WTC11 (cell line): ENCODE data around the gene SNX7. TPM values are rescaled to one million over a fixed set of nuclear protein-coding genes. Genes with fewer than 3 reads are reported as not detected.

Experiments used
- ATAC-seq: fragments of 200-7000 bp; cut with Tn5 transposase; 2 replicates; pipeline ENCODE4 v1.10.0; 2021; ENCODE audit warnings: mild to moderate bottlenecking, moderate library complexity
- CTCF ChIA-PET: fragments of 300-600 bp; sonication (Branson Sonifier 250); formaldehyde crosslinking; loops from one replicate; lab custom pipeline; 2021; ENCODE audit warnings: antibody characterized with exemption; lab: Charles Lee
- POLR2A ChIA-PET: fragments of 350-600 bp; sonication (Branson Sonifier 250); formaldehyde crosslinking; loops from one replicate; lab custom pipeline; 2021; ENCODE audit warnings: antibody characterized with exemption; lab: Charles Lee
- DNase-seq: peaks from one replicate; pipeline ENCODE4 v3.0.0; 2021; ENCODE audit warnings: low spot score
- H3K27ac Mint-ChIP-seq: 2 replicates; pipeline ENCODE4 v1.8.0; 2021; ENCODE audit warnings: mixed read lengths
- H3K27me3 Mint-ChIP-seq: 2 replicates; pipeline ENCODE4 v1.8.0; 2021; ENCODE audit warnings: low read depth, mild to moderate bottlenecking, moderate library complexity, mixed read lengths
- H3K36me3 Mint-ChIP-seq: 2 replicates; pipeline ENCODE4 v1.8.0; 2021; ENCODE audit warnings: mixed read lengths
- H3K4me1 Mint-ChIP-seq: 2 replicates; pipeline ENCODE4 v1.8.0; 2022; ENCODE audit warnings: mixed read lengths
- H3K4me3 Mint-ChIP-seq: 2 replicates; pipeline ENCODE4 v1.8.0; 2021; ENCODE audit warnings: mild to moderate bottlenecking, moderate library complexity, mixed read lengths
- H3K9me3 Mint-ChIP-seq: 2 replicates; pipeline ENCODE4 v1.8.0; 2021; ENCODE audit warnings: mixed read lengths
- CBFB ChIP-seq: sonication (generic); formaldehyde crosslinking; IDR thresholded peaks from 2 replicates; pipeline ENCODE4 v1.8.1; 2022; ENCODE audit warnings: mild to moderate bottlenecking, low read depth, missing genetic modification reagents
- ESRRA ChIP-seq: sonication (generic); formaldehyde crosslinking; IDR thresholded peaks from 2 replicates; pipeline ENCODE4 v1.8.1; 2022; ENCODE audit warnings: mild to moderate bottlenecking, missing genetic modification reagents, borderline replicate concordance
- FOXP1 ChIP-seq: sonication (generic); formaldehyde crosslinking; IDR thresholded peaks from 2 replicates; pipeline ENCODE4 v1.8.0; 2022; ENCODE audit warnings: missing genetic modification reagents, mild to moderate bottlenecking, moderate library complexity, borderline replicate concordance
- GRHL2 ChIP-seq: fragments of 250-450 bp; sonication (Bioruptor Pico); IDR thresholded peaks from 2 replicates; pipeline ENCODE4 v1.8.0; 2022; ENCODE audit warnings: mild to moderate bottlenecking, moderate library complexity; ENCODE audit not compliant: insufficient replicate concordance, severe bottlenecking
- GTF2I ChIP-seq: fragments of 250-450 bp; sonication (Bioruptor Pico); conservative IDR thresholded peaks from 2 replicates; pipeline ENCODE4 v1.4.0; 2021; ENCODE audit warnings: mild to moderate bottlenecking
- JAZF1 ChIP-seq: fragments of 250-450 bp; sonication (Bioruptor Pico); IDR thresholded peaks from 2 replicates; pipeline ENCODE4 v1.9.0; 2021; ENCODE audit warnings: moderate library complexity, mild to moderate bottlenecking, inconsistent platforms
- MYBL2 ChIP-seq: sonication (generic); formaldehyde crosslinking; IDR thresholded peaks from 2 replicates; pipeline ENCODE4 v1.8.1; 2023; ENCODE audit warnings: mild to moderate bottlenecking, moderate library complexity, missing genetic modification reagents
- NFATC4 ChIP-seq: fragments of 250-450 bp; sonication (Bioruptor Pico); IDR thresholded peaks from 2 replicates; pipeline ENCODE4 v1.9.0; 2021; ENCODE audit warnings: mild to moderate bottlenecking
- PRRX2 ChIP-seq: fragments of 250-450 bp; sonication (Bioruptor Pico); IDR thresholded peaks from 2 replicates; pipeline ENCODE4 v1.8.0; 2021; ENCODE audit warnings: mild to moderate bottlenecking
- SOX15 ChIP-seq: fragments of 250-450 bp; sonication (Bioruptor Pico); IDR thresholded peaks from 2 replicates; pipeline ENCODE4 v1.9.0; 2021; ENCODE audit warnings: mild to moderate bottlenecking
- TEAD1 ChIP-seq: sonication (generic); formaldehyde crosslinking; IDR thresholded peaks from 2 replicates; pipeline ENCODE4 v1.8.0; 2022; ENCODE audit warnings: mild to moderate bottlenecking, missing genetic modification reagents
- ZNF138 ChIP-seq: sonication (generic); formaldehyde crosslinking; conservative IDR thresholded peaks from 2 replicates; pipeline ENCODE4 v1.8.1; 2022; ENCODE audit warnings: mild to moderate bottlenecking, moderate library complexity, missing genetic modification reagents
- total RNA-seq: library from RNA; stranded (reverse); gene quantifications from 3 replicates; pipeline ENCODE4 v1.2.3, GENCODE V29; 2021
- TF ChIP-seq, protein P1 (sequence below): sonication (generic); formaldehyde crosslinking; IDR thresholded peaks from 2 replicates; pipeline ENCODE4 v1.8.0; 2022; ENCODE audit warnings: missing genetic modification reagents
- TF ChIP-seq, protein P2 (sequence below): sonication (generic); formaldehyde crosslinking; IDR thresholded peaks from 2 replicates; pipeline ENCODE4 v1.8.1; 2022; ENCODE audit warnings: missing genetic modification reagents, borderline replicate concordance
- TF ChIP-seq, protein P3 (sequence below): sonication (generic); formaldehyde crosslinking; IDR thresholded peaks from 2 replicates; pipeline ENCODE4 v1.8.0; 2022; ENCODE audit warnings: mild to moderate bottlenecking, missing genetic modification reagents
- TF ChIP-seq, protein P4 (sequence below): fragments of 200-600 bp; IDR thresholded peaks from 2 replicates; pipeline ENCODE4 v1.8.0; 2022; ENCODE audit warnings: antibody characterized with exemption
- TF ChIP-seq, protein P5 (sequence below): fragments of 250-450 bp; sonication (Bioruptor Pico); IDR thresholded peaks from 2 replicates; pipeline ENCODE4 v1.9.0; 2021; ENCODE audit warnings: moderate library complexity, mild to moderate bottlenecking, inconsistent platforms, borderline replicate concordance
- TF ChIP-seq, protein P6 (sequence below): sonication (generic); formaldehyde crosslinking; IDR thresholded peaks from 2 replicates; pipeline ENCODE4 v1.8.1; 2022; ENCODE audit warnings: mild to moderate bottlenecking, missing genetic modification reagents, moderate library complexity, borderline replicate concordance
- TF ChIP-seq, protein P7 (sequence below): sonication (generic); formaldehyde crosslinking; IDR thresholded peaks from 2 replicates; pipeline ENCODE4 v1.8.1; 2023; ENCODE audit warnings: mild to moderate bottlenecking, missing genetic modification reagents, moderate library complexity

The SNX7 gene
- total RNA-seq, 1 experiment from 2014 or later, result 15.7 TPM

DNA sequence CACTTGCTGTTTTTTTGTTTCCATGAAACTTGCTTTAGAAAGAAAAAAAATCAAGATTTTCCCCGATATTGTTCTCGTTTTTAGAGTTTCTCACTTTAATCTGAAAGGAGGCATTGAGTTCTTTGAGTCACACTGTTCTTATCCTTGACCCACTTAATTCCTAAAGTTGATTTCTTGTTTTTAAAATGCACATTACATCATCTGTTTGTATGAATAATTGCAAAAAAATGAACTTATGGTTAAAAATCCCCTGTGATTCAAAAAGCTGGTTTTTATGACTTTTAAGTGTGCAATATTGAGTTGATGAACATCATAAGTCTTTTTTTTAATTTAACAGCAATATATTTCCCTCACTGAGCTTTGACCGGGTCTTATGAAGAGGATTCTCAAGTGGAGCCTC is 131.6 kb downstream of the SNX7 start (continued):
- TF ChIP-seq, protein P1, sequence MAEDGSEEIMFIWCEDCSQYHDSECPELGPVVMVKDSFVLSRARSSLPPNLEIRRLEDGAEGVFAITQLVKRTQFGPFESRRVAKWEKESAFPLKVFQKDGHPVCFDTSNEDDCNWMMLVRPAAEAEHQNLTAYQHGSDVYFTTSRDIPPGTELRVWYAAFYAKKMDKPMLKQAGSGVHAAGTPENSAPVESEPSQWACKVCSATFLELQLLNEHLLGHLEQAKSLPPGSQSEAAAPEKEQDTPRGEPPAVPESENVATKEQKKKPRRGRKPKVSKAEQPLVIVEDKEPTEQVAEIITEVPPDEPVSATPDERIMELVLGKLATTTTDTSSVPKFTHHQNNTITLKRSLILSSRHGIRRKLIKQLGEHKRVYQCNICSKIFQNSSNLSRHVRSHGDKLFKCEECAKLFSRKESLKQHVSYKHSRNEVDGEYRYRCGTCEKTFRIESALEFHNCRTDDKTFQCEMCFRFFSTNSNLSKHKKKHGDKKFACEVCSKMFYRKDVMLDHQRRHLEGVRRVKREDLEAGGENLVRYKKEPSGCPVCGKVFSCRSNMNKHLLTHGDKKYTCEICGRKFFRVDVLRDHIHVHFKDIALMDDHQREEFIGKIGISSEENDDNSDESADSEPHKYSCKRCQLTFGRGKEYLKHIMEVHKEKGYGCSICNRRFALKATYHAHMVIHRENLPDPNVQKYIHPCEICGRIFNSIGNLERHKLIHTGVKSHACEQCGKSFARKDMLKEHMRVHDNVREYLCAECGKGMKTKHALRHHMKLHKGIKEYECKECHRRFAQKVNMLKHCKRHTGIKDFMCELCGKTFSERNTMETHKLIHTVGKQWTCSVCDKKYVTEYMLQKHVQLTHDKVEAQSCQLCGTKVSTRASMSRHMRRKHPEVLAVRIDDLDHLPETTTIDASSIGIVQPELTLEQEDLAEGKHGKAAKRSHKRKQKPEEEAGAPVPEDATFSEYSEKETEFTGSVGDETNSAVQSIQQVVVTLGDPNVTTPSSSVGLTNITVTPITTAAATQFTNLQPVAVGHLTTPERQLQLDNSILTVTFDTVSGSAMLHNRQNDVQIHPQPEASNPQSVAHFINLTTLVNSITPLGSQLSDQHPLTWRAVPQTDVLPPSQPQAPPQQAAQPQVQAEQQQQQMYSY (CRISPR knock-in tag), result no peak
- no peak for TF ChIP-seq ESRRA (CRISPR knock-in tag)
- TF ChIP-seq ZNF138 (CRISPR knock-in tag), result no peak
- TF ChIP-seq NFATC4, result no peak
- TF ChIP-seq, protein P2, sequence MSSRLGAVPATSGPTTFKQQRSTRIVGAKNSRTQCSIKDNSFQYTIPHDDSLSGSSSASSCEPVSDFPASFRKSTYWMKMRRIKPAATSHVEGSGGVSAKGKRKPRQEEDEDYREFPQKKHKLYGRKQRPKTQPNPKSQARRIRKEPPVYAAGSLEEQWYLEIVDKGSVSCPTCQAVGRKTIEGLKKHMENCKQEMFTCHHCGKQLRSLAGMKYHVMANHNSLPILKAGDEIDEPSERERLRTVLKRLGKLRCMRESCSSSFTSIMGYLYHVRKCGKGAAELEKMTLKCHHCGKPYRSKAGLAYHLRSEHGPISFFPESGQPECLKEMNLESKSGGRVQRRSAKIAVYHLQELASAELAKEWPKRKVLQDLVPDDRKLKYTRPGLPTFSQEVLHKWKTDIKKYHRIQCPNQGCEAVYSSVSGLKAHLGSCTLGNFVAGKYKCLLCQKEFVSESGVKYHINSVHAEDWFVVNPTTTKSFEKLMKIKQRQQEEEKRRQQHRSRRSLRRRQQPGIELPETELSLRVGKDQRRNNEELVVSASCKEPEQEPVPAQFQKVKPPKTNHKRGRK (CRISPR knock-in tag), result no peak
- no peak for TF ChIP-seq FOXP1 (CRISPR knock-in tag)

DNA sequence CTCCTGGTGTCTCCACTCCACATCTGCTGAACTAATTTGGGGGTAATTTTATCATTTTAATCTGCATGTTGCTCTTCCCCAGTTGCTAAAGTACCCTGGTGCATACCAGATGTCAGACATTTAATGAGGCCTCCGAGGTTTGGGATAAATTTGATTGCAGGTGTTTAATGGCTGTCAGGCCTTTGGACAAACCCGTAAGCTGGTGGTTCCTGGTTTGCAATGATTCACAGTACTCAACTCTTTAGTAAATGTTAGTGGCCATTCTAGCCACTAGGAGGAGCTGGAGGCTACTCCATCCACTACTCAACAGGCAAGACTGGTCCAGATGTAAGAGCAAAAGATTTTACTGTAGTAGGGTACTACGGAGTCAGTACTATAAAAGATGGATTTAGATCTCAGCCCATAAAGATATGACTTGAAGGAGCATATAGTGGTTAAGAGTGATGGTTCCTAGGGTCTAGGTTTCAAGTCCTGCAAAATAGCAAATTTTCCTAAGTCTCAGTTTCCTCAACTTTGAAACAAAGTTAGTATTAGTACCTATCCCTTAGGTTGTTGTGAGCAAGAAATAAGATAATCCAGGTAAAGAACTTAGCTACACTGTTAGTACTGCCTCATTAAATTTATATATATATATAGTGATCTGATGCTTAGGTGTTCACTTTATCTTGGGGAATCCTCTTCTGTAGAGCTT is 132.8 kb downstream of the SNX7 start:
- POLR2A ChIA-PET, result no interaction called here
- TF ChIP-seq, protein P3, sequence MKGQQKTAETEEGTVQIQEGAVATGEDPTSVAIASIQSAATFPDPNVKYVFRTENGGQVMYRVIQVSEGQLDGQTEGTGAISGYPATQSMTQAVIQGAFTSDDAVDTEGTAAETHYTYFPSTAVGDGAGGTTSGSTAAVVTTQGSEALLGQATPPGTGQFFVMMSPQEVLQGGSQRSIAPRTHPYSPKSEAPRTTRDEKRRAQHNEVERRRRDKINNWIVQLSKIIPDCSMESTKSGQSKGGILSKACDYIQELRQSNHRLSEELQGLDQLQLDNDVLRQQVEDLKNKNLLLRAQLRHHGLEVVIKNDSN, result no peak
- TF ChIP-seq, protein P4, sequence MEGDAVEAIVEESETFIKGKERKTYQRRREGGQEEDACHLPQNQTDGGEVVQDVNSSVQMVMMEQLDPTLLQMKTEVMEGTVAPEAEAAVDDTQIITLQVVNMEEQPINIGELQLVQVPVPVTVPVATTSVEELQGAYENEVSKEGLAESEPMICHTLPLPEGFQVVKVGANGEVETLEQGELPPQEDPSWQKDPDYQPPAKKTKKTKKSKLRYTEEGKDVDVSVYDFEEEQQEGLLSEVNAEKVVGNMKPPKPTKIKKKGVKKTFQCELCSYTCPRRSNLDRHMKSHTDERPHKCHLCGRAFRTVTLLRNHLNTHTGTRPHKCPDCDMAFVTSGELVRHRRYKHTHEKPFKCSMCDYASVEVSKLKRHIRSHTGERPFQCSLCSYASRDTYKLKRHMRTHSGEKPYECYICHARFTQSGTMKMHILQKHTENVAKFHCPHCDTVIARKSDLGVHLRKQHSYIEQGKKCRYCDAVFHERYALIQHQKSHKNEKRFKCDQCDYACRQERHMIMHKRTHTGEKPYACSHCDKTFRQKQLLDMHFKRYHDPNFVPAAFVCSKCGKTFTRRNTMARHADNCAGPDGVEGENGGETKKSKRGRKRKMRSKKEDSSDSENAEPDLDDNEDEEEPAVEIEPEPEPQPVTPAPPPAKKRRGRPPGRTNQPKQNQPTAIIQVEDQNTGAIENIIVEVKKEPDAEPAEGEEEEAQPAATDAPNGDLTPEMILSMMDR, result peak; percentile 36; the same call in 1 of the 2 replicates
- TF ChIP-seq, protein P5, sequence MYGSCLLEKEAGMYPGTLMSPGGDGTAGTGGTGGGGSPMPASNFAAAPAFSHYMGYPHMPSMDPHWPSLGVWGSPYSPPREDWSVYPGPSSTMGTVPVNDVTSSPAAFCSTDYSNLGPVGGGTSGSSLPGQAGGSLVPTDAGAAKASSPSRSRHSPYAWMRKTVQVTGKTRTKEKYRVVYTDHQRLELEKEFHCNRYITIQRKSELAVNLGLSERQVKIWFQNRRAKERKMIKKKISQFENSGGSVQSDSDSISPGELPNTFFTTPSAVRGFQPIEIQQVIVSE, result no peak
- TF ChIP-seq, all 79 proteins: peak for 1

DNA sequence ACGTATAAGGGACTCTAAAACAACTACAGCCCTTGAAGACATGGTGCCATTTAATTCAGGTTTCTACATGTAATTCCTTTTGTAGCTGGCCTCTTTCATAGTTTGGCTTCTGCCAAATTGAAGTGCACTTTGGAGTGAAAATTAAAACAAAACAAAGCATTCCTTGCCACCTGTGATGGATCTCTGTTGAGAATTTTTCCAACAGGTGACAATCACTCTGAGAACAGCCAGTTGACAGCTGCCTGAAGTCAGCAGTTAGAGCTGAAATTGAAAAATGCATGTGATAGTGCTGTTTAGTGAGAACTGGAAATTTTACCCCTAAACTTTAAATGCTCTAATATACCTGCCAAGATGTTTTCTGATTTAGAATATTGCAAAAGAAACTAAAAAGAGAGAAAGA is 134.5 kb downstream of the SNX7 start:
- ChIA-PET POLR2A (no interaction called here), CTCF (no interaction called here)
- H3K4me1 Mint-ChIP-seq, result peaks cover 11% of the 10 kb centered on the region
- no peak overlapping the region for H3K27ac Mint-ChIP-seq
- no peaks in the 10 kb centered on the region; the same call in 1 of the 2 replicates for H3K36me3 Mint-ChIP-seq
- no peaks in the 10 kb centered on the region for H3K27me3 Mint-ChIP-seq
- H3K4me3 Mint-ChIP-seq, result no peak overlapping the region
- ATAC-seq (no peak), DNase-seq (no peak)
- peaks cover 23% of the 10 kb centered on the region for H3K9me3 Mint-ChIP-seq
- TF ChIP-seq CBFB (CRISPR knock-in tag) (no peak), SOX15 (CRISPR knock-in tag) (no peak), GTF2I (CRISPR knock-in tag) (no peak), TEAD1 (CRISPR knock-in tag) (no peak), PRRX2 (no peak), ESRRA (CRISPR knock-in tag) (no peak), GRHL2 (no peak), MYBL2 (CRISPR knock-in tag) (no peak), JAZF1 (CRISPR knock-in tag) (no peak)
- TF ChIP-seq, protein P2 (CRISPR knock-in tag), result no peak
- TF ChIP-seq, protein P6, sequence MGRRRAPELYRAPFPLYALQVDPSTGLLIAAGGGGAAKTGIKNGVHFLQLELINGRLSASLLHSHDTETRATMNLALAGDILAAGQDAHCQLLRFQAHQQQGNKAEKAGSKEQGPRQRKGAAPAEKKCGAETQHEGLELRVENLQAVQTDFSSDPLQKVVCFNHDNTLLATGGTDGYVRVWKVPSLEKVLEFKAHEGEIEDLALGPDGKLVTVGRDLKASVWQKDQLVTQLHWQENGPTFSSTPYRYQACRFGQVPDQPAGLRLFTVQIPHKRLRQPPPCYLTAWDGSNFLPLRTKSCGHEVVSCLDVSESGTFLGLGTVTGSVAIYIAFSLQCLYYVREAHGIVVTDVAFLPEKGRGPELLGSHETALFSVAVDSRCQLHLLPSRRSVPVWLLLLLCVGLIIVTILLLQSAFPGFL (CRISPR knock-in tag), result no peak
- TF ChIP-seq, protein P7, sequence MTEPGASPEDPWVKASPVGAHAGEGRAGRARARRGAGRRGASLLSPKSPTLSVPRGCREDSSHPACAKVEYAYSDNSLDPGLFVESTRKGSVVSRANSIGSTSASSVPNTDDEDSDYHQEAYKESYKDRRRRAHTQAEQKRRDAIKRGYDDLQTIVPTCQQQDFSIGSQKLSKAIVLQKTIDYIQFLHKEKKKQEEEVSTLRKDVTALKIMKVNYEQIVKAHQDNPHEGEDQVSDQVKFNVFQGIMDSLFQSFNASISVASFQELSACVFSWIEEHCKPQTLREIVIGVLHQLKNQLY, result no peak

More for the DNA sequence above, 132.8 kb downstream of the SNX7 start:
- peak; percentile 29 for DNase-seq
- no peaks in the 10 kb centered on the region for H3K27me3 Mint-ChIP-seq
- peak; percentile 97 for ATAC-seq
- peak overlapping the region; percentile 66; the same call in 1 of the 2 replicates for H3K27ac Mint-ChIP-seq
- CTCF ChIA-PET, result interaction anchor here (0.5 to 2.1 kb wide), 25 partner anchors 9 to 913 kb away, joined by 3 to 12 read pairs (median 4); partner anchors contain the start of gene PLPPR5
- peaks cover 6% of the 10 kb centered on the region for H3K4me1 Mint-ChIP-seq
- H3K36me3 Mint-ChIP-seq, result no peaks in the 10 kb centered on the region
- H3K9me3 Mint-ChIP-seq, result peaks cover 7% of the 10 kb centered on the region
- H3K4me3 Mint-ChIP-seq, result no peak overlapping the region
